CD4-positive, alpha-beta memory T cell (primary cell): Measurements from ENCODE around the gene TRIM66. TPM values are rescaled to one million over a fixed set of nuclear protein-coding genes. Genes with fewer than 3 reads are reported as not detected.

Source experiments
- CTCF ChIA-PET: fragments of 350-600 bp; sonication (Branson Sonifier 250); formaldehyde crosslinking; loops from one replicate; lab custom pipeline; 2021; ENCODE audit warnings: inconsistent platforms; ENCODE audit not compliant: partially characterized antibody; lab: Charles Lee
- POLR2A ChIA-PET: fragments of 350-600 bp; sonication (Branson Sonifier 250); formaldehyde crosslinking; loops from one replicate; lab custom pipeline; 2021; ENCODE audit not compliant: partially characterized antibody; lab: Charles Lee
- DNase-seq, 5 donors: peaks; one replicate each; pipeline versions ENCODE4 v3.0.0 to v3.0.0-alpha.2; 2020 to 2022; ENCODE audit warnings: mixed read lengths in 1 of 5
- H3K27ac ChIP-seq: one replicate; pipeline ENCODE4 v1.7.0; 2013; ENCODE audit warnings: low read depth, low read length
- H3K27me3 ChIP-seq: 2 replicates; pipeline ENCODE4 v1.7.0; 2013; ENCODE audit warnings: mild to moderate bottlenecking, low read length, moderate library complexity; ENCODE audit not compliant: insufficient read depth
- H3K36me3 ChIP-seq: 2 replicates; pipeline ENCODE4 v1.7.0; 2013; ENCODE audit warnings: mild to moderate bottlenecking, low read length, moderate library complexity; ENCODE audit not compliant: insufficient read depth
- H3K4me1 ChIP-seq: 2 replicates; pipeline ENCODE4 v1.7.0; 2013; ENCODE audit warnings: mild to moderate bottlenecking, low read length, moderate library complexity; ENCODE audit not compliant: insufficient read depth
- H3K4me3 ChIP-seq, 2 donors: one replicate each; pipeline ENCODE4 v1.7.0; 2013; ENCODE audit warnings: low read length in 2 of 2, mild to moderate bottlenecking in 1 of 2
- H3K9me3 ChIP-seq, 2 donors: one replicate each; pipeline ENCODE4 v1.7.0; 2013; ENCODE audit warnings: low read length in 2 of 2, control low read depth in 1 of 2; ENCODE audit not compliant: control insufficient read depth in 1 of 2
- H3K27ac Mint-ChIP-seq, 7 donors: one replicate each; pipeline ENCODE4 v1.8.0; 2020 to 2021; ENCODE audit warnings: mixed read lengths in 7 of 7, mild to moderate bottlenecking in 6 of 7, inconsistent platforms in 3 of 7, moderate library complexity in 3 of 7
- H3K27me3 Mint-ChIP-seq, 2 donors: one replicate each; pipeline ENCODE4 v1.8.0; 2020 to 2021; ENCODE audit warnings: mixed read lengths in 2 of 2
- H3K36me3 Mint-ChIP-seq, 2 donors: one replicate each; pipeline ENCODE4 v1.8.0; 2020 to 2021; ENCODE audit warnings: mixed read lengths in 2 of 2, inconsistent platforms in 1 of 2, mild to moderate bottlenecking in 1 of 2
- H3K4me1 Mint-ChIP-seq, 4 donors: one replicate each; pipeline ENCODE4 v1.8.0; 2020 to 2021; ENCODE audit warnings: mixed read lengths in 4 of 4, mild to moderate bottlenecking in 1 of 4
- H3K4me3 Mint-ChIP-seq, 8 donors: one replicate each; pipeline ENCODE4 v1.8.0; 2020 to 2021; ENCODE audit warnings: mixed read lengths in 8 of 8, mild to moderate bottlenecking in 7 of 8, moderate library complexity in 6 of 8, inconsistent platforms in 3 of 8
- H3K9me3 Mint-ChIP-seq, 8 donors: one replicate each; pipeline ENCODE4 v1.8.0; 2020 to 2021; ENCODE audit warnings: mixed read lengths in 8 of 8, mild to moderate bottlenecking in 5 of 8, inconsistent platforms in 3 of 8, moderate library complexity in 1 of 8
- intact Hi-C: fragments of 100-400 bp; cut with micrococcal nuclease; formaldehyde crosslinking; loops from one replicate; pipeline ENCODE4 v1.15.1; 2023
- polyA plus RNA-seq, 2 donors: library from polyadenylated mRNA; unstranded; fragments of 300-500 nt; fragmentation: Illumina TruSeq; gene quantifications; one replicate each; pipeline ENCODE4 v1.2.3, GENCODE V29; 2021
- total RNA-seq, 2 experiments: library from RNA; stranded (reverse); gene quantifications; one replicate each; pipeline ENCODE4 v1.2.3, GENCODE V29; 2021

Gene TRIM66
- total and polyA plus RNA-seq, 4 experiments from 2014 or later = 0.67 to 31.3 (median 25.0) TPM; not detected in 1

GRCh38 chr11:8683115-8683807 is 796 bp upstream of the TRIM66 start:
- CTCF ChIA-PET = no interaction called here
- intact Hi-C loops = loop anchor here (2.0 to 10.0 kb wide), 5 partner anchors 228 to 1619 kb away; partner anchors contain the start of gene AKIP1

GRCh38 chr11:8681837-8682302 is 595 bp downstream of the TRIM66 start:
- intact Hi-C loops = loop anchor here (1.0 to 10.0 kb wide), 8 partner anchors 229 to 1620 kb away; partner anchors contain the start of genes AKIP1, TMEM9B and WEE1
- Mint-ChIP-seq H3K36me3 (peaks cover 38 to 69% of the 10 kb centered on the region in 2 donors), H3K9me3 (peaks cover 0 to 2% (median 0%) of the 10 kb centered on the region in 8 donors), H3K27ac (peak overlapping the region; percentile 97 to 99 (median 98)), H3K4me1 (peaks cover 28 to 69% (median 37%) of the 10 kb centered on the region in 4 donors), H3K27me3 (no peaks in the 10 kb centered on the region), H3K4me3 (peak overlapping the region; percentile 89 to 99 (median 96))
- CTCF ChIA-PET = no interaction called here
- Histone ChIP-seq H3K27ac (peak overlapping the region; percentile 96), H3K4me3 (peak overlapping the region; percentile 61 to 87), H3K4me1 (peaks cover 34% of the 10 kb centered on the region), H3K9me3 (no peaks in the 10 kb centered on the region), H3K27me3 (no peaks in the 10 kb centered on the region), H3K36me3 (peaks cover 22% of the 10 kb centered on the region)
- POLR2A ChIA-PET = interaction anchor here (0.6 to 2.8 kb wide), 21 partner anchors 8 to 1774 kb away, joined by 3 to 29 read pairs (median 6); partner anchors contain the start of genes AMPD3, EIF3F, IPO7 and TMEM41B
- DNase-seq = no peak

More at GRCh38 chr11:8683115-8683807, 796 bp upstream of the TRIM66 start:
- Mint-ChIP-seq H3K36me3 (peaks cover 38 to 74% of the 10 kb centered on the region in 2 donors), H3K9me3 (peaks cover 0 to 2% (median 0%) of the 10 kb centered on the region in 8 donors), H3K27me3 (no peaks in the 10 kb centered on the region), H3K4me1 (peaks cover 33 to 79% (median 46%) of the 10 kb centered on the region in 4 donors), H3K27ac (peak overlapping the region; percentile 97 to 99 (median 98)), H3K4me3 (peak overlapping the region; percentile 89 to 99 (median 96))
- POLR2A ChIA-PET = interaction anchor here (0.8 to 2.8 kb wide), 13 partner anchors 7 to 894 kb away, joined by 3 to 29 read pairs (median 8); partner anchors contain the start of genes EIF3F, TMEM41B, TMEM9B and WEE1
- no peaks in the 10 kb centered on the region for H3K27me3 ChIP-seq
- H3K4me1 ChIP-seq = peaks cover 40% of the 10 kb centered on the region
- peak overlapping the region; percentile 61 to 87 for H3K4me3 ChIP-seq
- peak in 1 of 5 donors; percentile 62 for DNase-seq
- no peaks in the 10 kb centered on the region for H3K9me3 ChIP-seq
- H3K36me3 ChIP-seq = peaks cover 22% of the 10 kb centered on the region
- peak overlapping the region; percentile 96 for H3K27ac ChIP-seq

- intact Hi-C loops = no loop called here
- Mint-ChIP-seq H3K36me3 (peaks cover 14 to 41% of the 10 kb centered on the region in 2 donors), H3K27ac (peak overlapping the region in 1 of 7 donors; percentile 55), H3K4me3 (no peak overlapping the region), H3K4me1 (peaks cover 17 to 45% (median 23%) of the 10 kb centered on the region in 4 donors), H3K27me3 (no peaks in the 10 kb centered on the region), H3K9me3 (no peaks in the 10 kb centered on the region)
- ChIA-PET POLR2A (interaction anchor here (2.0 kb wide), 1 partner anchor 10 kb away, joined by 4 read pairs; no protein-coding TSS in a partner anchor), CTCF (interaction anchor here (1.1 kb wide), 1 partner anchor 10 kb away, joined by 5 read pairs; no protein-coding TSS in a partner anchor)
- no peaks in the 10 kb centered on the region for H3K9me3 ChIP-seq
- H3K4me1 ChIP-seq = peaks cover 17% of the 10 kb centered on the region
- no peak overlapping the region for H3K4me3 ChIP-seq
- H3K36me3 ChIP-seq = peaks cover 2% of the 10 kb centered on the region
- DNase-seq = no peak
- no peak overlapping the region for H3K27ac ChIP-seq
- no peaks in the 10 kb centered on the region for H3K27me3 ChIP-seq
Observed at GRCh38 chr11:8679006-8679405, 3.5 kb downstream of the TRIM66 start.

GRCh38 chr11:8676458-8676857 is 6.0 kb downstream of the TRIM66 start:
- Mint-ChIP-seq H3K4me3 (no peak overlapping the region), H3K27ac (peak overlapping the region in 1 of 7 donors; percentile 79), H3K9me3 (no peaks in the 10 kb centered on the region), H3K27me3 (no peaks in the 10 kb centered on the region), H3K36me3 (peaks cover 25 to 36% of the 10 kb centered on the region in 2 donors), H3K4me1 (peaks cover 9 to 19% (median 10%) of the 10 kb centered on the region in 4 donors)
- ChIA-PET POLR2A (no interaction called here), CTCF (no interaction called here)
- no peaks in the 10 kb centered on the region for H3K27me3 ChIP-seq
- H3K27ac ChIP-seq = no peak overlapping the region
- H3K4me1 ChIP-seq = peaks cover 4% of the 10 kb centered on the region
- no peaks in the 10 kb centered on the region for H3K9me3 ChIP-seq
- peaks cover 8% of the 10 kb centered on the region for H3K36me3 ChIP-seq
- H3K4me3 ChIP-seq = no peak overlapping the region
- no peak for DNase-seq
- intact Hi-C loops = no loop called here

GRCh38 chr11:8674859-8675258 is 7.6 kb downstream of the TRIM66 start:
- intact Hi-C loops = no loop called here
- Mint-ChIP-seq H3K27me3 (no peaks in the 10 kb centered on the region), H3K4me3 (no peak overlapping the region), H3K27ac (no peak overlapping the region), H3K9me3 (no peaks in the 10 kb centered on the region), H3K4me1 (peaks cover 0 to 5% (median 0%) of the 10 kb centered on the region in 4 donors), H3K36me3 (peaks cover 31 to 36% of the 10 kb centered on the region in 2 donors)
- no peaks in the 10 kb centered on the region for H3K9me3 ChIP-seq
- H3K4me1 ChIP-seq = no peaks in the 10 kb centered on the region
- no peak overlapping the region for H3K27ac ChIP-seq
- H3K36me3 ChIP-seq = peaks cover 15% of the 10 kb centered on the region
- DNase-seq = no peak
- ChIA-PET POLR2A (interaction anchor here (1.9 kb wide), 1 partner anchor 7 kb away, joined by 6 read pairs; the partner anchor contains the start of genes RPL27A and TRIM66), CTCF (no interaction called here)
- H3K27me3 ChIP-seq = no peaks in the 10 kb centered on the region
- H3K4me3 ChIP-seq = no peak overlapping the region

GRCh38 chr11:8672346-8672745 is 10.1 kb downstream of the TRIM66 start:
- Mint-ChIP-seq H3K36me3 (peaks cover 30 to 38% of the 10 kb centered on the region in 2 donors), H3K27me3 (no peaks in the 10 kb centered on the region), H3K4me3 (no peak overlapping the region), H3K27ac (peak overlapping the region in 1 of 7 donors; percentile 44), H3K9me3 (no peaks in the 10 kb centered on the region), H3K4me1 (no peaks in the 10 kb centered on the region)
- ChIA-PET POLR2A (interaction anchor here (1.6 kb wide), 1 partner anchor 10 kb away, joined by 6 read pairs; the partner anchor contains the start of genes RPL27A and TRIM66), CTCF (interaction anchor here (0.6 kb wide), 1 partner anchor 1184 kb away, joined by 3 read pairs; no protein-coding TSS in a partner anchor)
- no peaks in the 10 kb centered on the region for H3K27me3 ChIP-seq
- intact Hi-C loops = no loop called here
- DNase-seq = no peak
- peaks cover 15% of the 10 kb centered on the region for H3K36me3 ChIP-seq
- H3K27ac ChIP-seq = no peak overlapping the region
- no peak overlapping the region for H3K4me3 ChIP-seq
- no peaks in the 10 kb centered on the region for H3K4me1 ChIP-seq
- H3K9me3 ChIP-seq = no peaks in the 10 kb centered on the region
